NCI-H748 (cell line): ENCODE measurements around the gene ACSL1.

ENCODE experiments used
- DNase-seq: peaks from one replicate; lab custom pipeline; 2025; ENCODE audit not compliant: unreplicated experiment; lab: John Stamatoyannopoulos, UW

The ACSL1 gene

GRCh38 chr4:184825896-184826690 is at the start of gene ACSL1:
Gene ACSL1, minus strand, starts transcription at chr4:184825968. Its CDS starts 22,454 bp downstream, at chr4:184803514.
- DNase-seq: peak; percentile 72

- DNase-seq: no peak
Measured at GRCh38 chr4:184873054-184873453, 47.3 kb upstream of the ACSL1 start.

GRCh38 chr4:184870718-184871117 is 45.0 kb upstream of the ACSL1 start:
- no peak for DNase-seq

- DNase-seq: no peak
Measured at GRCh38 chr4:184868623-184869022, 42.9 kb upstream of the ACSL1 start.

- DNase-seq: no peak
Measured at GRCh38 chr4:184863916-184864315, 38.1 kb upstream of the ACSL1 start.

- no peak for DNase-seq
Measured at GRCh38 chr4:184861047-184861446, 35.3 kb upstream of the ACSL1 start.

- DNase-seq: no peak
Measured at GRCh38 chr4:184860018-184860779, 34.4 kb upstream of the ACSL1 start.

- no peak for DNase-seq
Measured at GRCh38 chr4:184857441-184858121, 31.8 kb upstream of the ACSL1 start.

GRCh38 chr4:184856277-184856609 is 30.5 kb upstream of the ACSL1 start:
- DNase-seq: no peak

- no peak for DNase-seq
Measured at GRCh38 chr4:184854673-184855072, 28.9 kb upstream of the ACSL1 start.

- DNase-seq: no peak
Measured at GRCh38 chr4:184853436-184853835, 27.7 kb upstream of the ACSL1 start.

GRCh38 chr4:184851886-184852285 is 26.1 kb upstream of the ACSL1 start:
- DNase-seq: no peak

GRCh38 chr4:184851200-184851541 is 25.4 kb upstream of the ACSL1 start:
- no peak for DNase-seq

GRCh38 chr4:184850431-184851199 is 24.8 kb upstream of the ACSL1 start:
- no peak for DNase-seq

- no peak for DNase-seq
Measured at GRCh38 chr4:184850018-184850417, 24.2 kb upstream of the ACSL1 start.

- DNase-seq: no peak
Measured at GRCh38 chr4:184849185-184849584, 23.4 kb upstream of the ACSL1 start.

GRCh38 chr4:184848510-184848909 is 22.7 kb upstream of the ACSL1 start:
- DNase-seq: no peak

GRCh38 chr4:184846531-184846930 is 20.8 kb upstream of the ACSL1 start:
- DNase-seq: no peak

GRCh38 chr4:184845367-184846021 is 19.7 kb upstream of the ACSL1 start:
- no peak for DNase-seq

GRCh38 chr4:184844742-184845141 is 19.0 kb upstream of the ACSL1 start:
- no peak for DNase-seq
